CD4-positive, alpha-beta T cell treated with Interleukin-6 at 100 ng/mL for 8 hours (primary cell): ENCODE data around the gene ADAMTS18.
"Not testable (repeated sequence)": the region's sequence is repeated elsewhere in the genome, so short reads cannot be mapped to it uniquely, and the experiment has no call there.

Experiments
- DNase-seq: peaks from one replicate; pipeline ENCODE4 v3.0.0-alpha.2; 2020; ENCODE audit warnings: mixed read lengths, low spot score

The ADAMTS18 gene, protein sequence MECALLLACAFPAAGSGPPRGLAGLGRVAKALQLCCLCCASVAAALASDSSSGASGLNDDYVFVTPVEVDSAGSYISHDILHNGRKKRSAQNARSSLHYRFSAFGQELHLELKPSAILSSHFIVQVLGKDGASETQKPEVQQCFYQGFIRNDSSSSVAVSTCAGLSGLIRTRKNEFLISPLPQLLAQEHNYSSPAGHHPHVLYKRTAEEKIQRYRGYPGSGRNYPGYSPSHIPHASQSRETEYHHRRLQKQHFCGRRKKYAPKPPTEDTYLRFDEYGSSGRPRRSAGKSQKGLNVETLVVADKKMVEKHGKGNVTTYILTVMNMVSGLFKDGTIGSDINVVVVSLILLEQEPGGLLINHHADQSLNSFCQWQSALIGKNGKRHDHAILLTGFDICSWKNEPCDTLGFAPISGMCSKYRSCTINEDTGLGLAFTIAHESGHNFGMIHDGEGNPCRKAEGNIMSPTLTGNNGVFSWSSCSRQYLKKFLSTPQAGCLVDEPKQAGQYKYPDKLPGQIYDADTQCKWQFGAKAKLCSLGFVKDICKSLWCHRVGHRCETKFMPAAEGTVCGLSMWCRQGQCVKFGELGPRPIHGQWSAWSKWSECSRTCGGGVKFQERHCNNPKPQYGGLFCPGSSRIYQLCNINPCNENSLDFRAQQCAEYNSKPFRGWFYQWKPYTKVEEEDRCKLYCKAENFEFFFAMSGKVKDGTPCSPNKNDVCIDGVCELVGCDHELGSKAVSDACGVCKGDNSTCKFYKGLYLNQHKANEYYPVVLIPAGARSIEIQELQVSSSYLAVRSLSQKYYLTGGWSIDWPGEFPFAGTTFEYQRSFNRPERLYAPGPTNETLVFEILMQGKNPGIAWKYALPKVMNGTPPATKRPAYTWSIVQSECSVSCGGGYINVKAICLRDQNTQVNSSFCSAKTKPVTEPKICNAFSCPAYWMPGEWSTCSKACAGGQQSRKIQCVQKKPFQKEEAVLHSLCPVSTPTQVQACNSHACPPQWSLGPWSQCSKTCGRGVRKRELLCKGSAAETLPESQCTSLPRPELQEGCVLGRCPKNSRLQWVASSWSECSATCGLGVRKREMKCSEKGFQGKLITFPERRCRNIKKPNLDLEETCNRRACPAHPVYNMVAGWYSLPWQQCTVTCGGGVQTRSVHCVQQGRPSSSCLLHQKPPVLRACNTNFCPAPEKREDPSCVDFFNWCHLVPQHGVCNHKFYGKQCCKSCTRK (N-terminal part only)

DNA sequence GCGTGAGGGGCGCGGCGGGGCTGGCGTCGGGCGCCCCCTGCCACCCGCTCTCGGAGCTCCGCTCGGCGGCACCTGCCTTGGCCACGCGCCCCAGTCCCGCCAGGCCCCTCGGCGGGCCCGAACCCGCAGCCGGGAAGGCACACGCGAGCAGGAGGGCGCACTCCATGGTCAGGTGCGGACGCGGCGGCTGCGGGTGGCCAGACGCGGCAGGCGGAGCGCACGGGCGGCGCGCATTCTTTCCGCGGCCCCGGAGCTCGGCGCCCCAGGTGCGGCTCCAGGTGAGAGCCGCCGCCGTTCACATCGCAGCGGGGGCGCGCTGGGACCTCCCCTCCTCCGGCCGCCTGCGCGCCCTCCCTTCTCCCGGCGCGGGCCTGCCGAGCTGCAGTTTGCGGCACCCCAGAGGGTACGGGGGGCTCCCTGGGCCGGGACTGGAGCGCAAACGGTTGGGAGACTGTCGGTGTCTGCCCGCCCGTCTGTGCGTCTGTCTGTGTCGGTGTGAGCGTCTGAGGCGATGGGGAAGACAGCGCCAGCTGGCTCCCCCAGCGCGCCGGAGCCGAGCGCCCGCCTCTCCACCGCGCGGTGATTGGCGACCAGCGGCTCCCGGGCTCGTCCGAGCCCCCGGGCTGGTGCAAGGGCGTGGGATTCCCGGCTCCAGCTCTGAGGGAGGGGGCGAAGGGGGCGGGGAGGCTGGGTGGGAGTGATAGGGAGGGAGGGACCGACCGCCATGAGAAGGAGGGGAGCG is at the start of gene ADAMTS18:
Gene ADAMTS18 (minus strand): TSS at position 505 of the 742 bp plus-strand sequence. CDS start 339 bp downstream, at position 166.
- DNase-seq: no peak

DNA sequence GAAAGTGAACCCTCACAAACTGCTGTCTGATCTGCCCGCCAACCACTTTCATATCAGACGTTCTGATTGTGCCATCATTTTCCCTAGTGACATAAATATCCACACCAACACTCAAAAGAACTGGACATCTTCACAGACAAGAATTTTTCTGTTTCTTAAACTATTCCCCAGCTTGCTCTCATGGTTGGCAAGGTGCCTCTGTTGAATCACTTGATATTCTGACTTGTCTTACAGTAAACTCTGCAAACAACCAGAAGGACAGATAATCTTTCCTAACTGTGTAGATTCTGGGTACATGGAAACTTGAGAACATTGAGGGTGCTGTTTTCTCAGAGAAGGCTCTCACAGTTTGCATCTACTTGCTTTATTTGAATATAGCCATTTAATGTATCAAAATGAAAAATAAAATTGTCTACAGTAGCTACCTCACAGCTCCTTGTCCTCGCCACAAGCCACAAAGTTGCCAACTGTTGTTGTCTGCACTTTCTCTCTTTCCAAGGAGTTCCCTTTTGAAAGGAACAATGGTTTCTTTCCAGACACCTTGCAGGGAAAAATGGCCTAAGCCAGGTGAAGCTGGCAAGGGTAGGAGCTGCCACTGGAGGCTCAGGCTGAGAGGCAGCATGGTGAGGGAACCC is 46.0 kb upstream of the ADAMTS18 start:
- no peak for DNase-seq

DNA sequence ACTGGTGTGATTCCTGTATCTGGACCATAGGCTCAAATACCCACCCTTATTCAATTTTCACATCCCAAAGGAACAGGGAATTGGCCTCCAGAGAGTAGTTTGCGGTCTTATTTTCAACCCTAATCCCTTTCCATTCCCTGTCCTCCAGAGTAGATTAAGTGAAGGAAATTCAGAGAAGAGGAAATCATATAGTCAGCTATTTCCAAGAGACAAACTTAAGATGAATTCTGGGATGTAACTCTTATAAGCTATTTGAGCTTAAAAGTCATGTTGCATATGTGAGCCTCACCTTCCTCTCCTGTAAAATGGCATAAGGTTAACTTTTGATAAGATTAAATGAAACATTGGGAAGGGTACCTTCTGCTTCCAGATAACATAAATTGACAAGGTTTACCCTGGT is 37.4 kb upstream of the ADAMTS18 start:
- DNase-seq: no peak

DNA sequence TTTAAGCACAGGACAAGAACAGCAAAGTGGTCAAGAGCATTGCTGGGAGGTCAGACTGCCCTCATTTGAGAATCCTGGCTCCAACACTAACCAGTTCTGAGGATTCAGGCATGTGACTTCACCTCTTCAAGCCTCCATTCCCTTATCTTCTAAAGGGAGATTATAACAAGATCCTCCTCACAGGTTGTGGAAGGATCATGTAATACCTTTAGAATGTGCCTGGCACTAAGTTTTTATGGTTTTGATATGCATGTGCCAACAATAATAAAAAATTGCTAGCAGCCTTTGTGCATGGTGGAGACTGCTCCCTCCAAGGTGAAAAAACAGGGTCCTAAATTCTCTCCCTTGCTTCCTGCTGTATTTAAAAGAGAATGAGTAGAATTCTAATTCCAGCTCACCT is 36.0 kb upstream of the ADAMTS18 start:
- no peak for DNase-seq

DNA sequence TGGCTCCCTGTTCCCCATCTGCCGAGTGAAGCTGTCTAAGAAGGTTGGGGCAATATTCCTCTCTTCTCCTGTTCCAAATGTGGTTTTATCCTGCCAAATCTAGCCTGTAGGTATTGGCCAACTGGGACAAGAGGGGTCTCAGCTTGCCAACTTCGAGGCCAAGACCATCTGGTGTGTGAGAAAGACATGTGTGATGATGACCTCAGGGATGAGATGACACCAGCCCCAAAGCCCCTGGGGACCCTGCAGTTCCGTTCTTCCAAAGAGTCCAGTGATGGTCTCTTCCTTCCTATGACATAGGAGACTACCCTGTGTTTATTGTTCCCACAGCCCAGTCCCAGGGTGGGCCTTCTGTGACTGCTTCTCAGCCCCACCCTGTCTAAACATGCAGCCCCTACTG is 34.8 kb upstream of the ADAMTS18 start:
- no peak for DNase-seq

DNA sequence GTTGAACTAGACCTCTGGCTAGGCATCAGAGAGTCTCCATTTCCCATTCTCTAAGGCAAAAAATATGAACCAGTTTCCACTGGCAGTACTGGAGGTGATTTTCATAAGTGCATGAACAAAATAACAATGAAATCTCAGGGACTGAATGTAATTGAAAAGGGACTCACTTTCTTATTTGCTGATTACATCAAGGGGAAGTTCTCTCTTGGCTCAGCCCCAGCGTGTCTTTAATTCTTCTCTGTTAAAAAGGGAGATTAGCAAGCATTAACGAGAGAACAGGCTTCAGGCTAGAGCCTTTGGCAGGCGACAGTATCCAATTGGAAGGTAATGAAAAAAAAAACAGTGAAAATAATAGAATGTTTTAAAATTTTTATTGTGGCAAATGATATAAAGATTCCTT is 34.0 kb upstream of the ADAMTS18 start:
- no peak for DNase-seq

DNA sequence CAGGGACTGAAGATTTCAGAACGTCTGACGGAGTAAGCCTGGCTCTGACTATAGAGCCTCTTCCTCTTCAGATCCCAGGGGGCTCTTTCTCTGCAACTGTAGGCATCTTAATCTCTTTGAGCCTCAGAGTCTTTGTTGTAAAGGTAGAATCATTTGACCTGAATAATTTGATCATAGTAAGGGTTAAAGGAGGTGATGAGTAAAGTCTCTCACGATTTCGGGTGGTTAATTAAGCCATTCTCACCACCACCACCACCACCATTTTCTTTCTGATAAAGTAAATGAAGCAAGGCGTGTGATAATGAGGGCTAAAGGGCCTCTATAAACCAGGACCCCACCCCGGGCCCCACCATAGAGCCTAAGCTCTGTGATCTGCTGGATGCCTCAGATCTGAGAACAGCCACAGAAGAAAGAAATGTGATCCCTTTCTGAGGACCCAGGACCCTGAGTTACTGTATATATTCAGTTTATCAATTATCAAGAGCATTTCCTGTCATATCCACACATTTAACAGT is 33.0 kb upstream of the ADAMTS18 start:
- no peak for DNase-seq

DNA sequence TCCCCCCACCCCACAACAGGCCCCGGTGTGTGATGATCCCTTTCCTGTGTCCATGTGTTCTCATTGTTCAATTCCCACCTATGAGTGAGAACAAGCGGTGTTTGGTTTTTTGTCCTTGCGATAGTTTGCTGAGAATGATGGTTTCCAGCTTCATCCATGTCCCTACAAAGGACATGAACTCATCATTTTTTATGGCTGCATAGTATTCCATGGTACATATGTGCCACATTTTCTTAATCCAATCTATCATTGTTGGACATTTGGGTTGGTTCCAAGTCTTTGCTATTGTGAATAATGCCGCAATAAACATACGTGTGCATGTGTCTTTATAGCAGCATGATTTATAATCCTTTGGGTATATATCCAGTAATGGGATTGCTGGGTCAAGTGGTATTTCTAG is 28.8 kb upstream of the ADAMTS18 start:
- not testable (repeated sequence) for DNase-seq

DNA sequence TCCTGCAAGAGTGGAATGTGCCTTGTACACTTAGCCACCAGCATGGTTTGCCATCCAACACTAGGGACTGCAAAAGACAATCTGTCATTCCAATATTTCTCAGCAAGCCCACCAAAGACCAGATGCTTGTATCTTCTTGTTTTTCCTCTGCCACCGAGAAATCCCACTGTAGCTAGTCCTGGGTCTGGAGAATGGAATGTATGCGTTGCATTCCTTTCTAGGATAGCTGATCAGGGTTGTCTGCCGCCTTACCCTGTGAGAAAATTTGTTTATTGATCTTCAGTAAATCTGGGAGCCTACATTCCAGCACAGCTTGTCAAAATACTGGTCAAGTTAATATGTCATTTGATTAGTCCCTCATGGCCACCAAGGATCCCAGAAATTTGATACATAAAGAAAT is 28.1 kb upstream of the ADAMTS18 start:
- DNase-seq: no peak

DNA sequence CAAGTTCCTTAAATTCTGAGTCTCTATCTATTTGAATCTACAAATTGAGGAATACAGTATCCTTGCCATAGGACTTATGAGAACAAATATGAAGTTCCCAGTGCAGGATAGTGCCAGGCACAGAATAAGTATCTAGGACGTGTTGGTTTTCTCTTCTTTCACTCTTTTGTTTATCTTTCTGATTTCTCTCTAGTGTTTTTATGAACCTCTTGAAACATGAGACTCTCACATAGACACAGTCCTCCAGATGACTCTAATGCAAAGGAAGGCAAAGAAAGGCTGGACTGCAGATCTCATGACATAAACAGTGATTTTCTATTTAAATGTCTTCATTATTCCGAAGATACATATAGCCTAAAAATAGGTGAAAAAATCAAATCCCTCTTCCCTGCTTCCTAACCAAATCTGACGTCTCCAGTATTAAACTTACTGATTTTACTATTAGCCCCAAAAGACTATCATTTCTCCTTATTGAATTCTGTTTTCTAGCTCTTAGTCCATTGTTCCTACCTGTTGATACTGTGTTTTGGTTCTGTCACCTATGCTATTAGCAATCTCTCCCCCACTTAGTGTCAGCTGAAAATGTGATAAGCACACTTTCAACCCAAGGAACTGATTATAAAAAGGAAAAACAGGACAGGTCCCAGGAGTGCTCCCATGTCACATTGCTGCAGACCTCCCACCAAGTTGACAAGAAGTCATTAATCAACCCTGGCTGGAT is 24.9 kb upstream of the ADAMTS18 start:
- DNase-seq: no peak

DNA sequence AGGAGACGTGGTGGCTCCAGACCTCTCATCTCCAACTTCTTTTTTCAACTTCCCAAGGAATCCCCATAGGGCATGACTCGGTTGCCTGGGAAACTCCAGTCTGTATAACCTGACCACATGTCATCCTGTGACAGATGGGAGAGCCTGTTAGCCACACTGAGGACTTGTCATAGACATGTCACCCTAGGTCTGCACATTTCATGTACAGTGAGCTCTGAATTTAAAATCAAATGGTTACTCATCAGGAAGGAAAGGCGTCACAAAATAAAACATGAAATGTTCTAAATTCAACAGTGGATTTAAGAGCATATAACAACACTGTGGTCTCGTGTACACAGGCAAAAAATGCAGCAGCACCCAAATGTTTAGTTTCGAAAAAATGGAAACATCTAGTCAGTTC is 22.2 kb upstream of the ADAMTS18 start:
- DNase-seq: no peak

DNA sequence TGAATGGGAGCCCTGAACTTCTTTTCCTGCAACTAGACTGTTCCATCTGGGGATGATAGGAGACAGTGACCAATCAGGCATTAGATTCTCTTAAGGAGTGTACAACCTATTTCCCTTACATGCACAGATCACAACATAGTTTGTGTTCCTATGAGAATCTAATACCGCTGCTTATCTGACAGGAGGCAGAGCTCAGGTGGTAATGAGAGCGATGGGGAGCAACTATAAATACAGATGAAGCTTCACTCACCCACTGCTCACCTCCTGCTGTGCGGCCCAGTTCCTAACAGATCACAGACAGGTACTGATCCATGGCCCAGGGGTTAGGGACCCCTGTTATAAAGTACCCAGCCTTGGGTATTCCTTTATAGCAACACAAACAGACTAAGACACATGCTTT is 17.4 kb upstream of the ADAMTS18 start:
- no peak for DNase-seq

DNA sequence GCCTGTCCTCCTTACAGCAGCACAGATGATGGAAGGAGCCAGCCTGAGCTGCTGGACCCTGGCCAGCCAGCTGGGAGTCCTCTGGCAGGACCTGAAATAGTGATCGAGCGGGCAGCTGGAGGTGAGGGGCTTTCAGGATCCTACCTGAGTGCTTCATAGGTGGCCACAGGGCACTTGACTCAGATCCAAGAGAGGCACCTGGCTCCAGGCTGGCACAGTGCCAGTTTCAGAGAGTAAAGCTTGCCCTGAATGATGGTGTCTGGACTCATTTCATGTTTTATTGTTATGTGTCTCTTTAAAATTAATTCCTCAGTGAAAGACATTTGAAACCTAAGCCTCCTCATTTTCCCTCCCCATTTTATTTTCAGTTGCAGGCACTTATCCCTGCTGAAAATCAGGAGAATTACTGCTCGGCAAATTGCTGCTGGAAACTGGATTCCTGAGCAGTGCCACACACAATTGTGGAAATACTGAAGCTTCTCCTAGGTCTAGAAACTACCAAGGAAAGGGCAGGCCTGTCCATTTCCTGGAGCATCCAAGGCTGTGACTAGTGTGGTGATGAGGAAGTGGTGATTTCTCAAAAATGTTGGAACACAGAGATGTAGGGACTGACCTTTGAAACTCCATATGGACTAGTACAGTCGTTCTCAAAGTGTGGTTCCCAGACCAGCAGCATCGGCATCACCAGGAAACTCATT is 16.1 kb upstream of the ADAMTS18 start:
- DNase-seq: no peak

DNA sequence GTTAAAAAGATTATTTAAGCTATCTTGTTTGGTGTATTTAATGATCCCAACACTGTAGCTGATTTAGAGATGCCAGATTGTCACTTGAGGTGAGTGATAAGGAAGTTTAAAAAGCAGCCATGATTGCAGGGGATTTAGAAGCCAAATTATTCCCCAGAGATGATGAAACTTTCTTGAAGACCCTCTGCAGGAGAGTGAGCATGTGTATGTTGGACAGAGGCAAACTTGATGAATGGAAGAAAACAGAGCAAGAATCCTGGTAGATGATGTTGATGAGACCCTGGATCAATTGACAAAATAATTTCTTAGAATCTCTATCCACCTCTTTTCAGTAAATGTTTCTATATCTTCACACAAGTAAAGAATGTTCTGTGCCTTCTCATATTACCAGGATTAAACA is 14.4 kb upstream of the ADAMTS18 start:
- no peak for DNase-seq

DNA sequence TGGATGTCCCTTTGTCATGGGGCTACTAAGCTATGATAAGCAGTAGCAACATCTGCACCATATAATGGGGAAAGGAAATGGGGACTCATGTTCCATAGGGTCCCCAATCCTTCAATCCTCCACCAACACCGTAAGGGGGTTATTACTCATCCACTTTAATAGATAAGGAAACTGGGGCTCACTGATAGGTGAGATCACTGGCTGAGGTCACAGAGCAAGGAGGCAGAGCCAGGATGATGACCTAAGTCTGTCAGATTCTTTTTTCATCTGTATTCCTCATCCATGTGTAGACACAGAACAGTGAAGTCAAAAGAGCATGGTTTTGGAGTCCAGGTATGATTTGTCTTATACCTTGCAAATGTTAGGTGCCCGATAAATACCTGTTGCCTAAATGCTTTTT is 10.5 kb upstream of the ADAMTS18 start:
- DNase-seq: no peak

DNA sequence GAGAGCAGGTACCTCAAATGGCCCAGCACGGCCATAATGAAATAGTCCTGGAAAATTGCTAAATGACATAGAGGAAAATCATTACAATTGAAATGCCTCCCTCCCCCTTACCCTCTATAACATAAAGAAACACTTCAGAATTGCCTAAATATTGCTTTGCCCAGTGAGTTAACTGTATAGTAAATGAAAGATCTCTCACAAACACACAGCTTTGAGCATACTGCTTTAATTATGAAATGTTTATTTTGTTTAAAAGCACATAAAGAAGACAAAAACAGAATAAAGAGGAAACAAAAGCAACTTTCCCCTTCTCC is 9.3 kb upstream of the ADAMTS18 start:
- no peak for DNase-seq

DNA sequence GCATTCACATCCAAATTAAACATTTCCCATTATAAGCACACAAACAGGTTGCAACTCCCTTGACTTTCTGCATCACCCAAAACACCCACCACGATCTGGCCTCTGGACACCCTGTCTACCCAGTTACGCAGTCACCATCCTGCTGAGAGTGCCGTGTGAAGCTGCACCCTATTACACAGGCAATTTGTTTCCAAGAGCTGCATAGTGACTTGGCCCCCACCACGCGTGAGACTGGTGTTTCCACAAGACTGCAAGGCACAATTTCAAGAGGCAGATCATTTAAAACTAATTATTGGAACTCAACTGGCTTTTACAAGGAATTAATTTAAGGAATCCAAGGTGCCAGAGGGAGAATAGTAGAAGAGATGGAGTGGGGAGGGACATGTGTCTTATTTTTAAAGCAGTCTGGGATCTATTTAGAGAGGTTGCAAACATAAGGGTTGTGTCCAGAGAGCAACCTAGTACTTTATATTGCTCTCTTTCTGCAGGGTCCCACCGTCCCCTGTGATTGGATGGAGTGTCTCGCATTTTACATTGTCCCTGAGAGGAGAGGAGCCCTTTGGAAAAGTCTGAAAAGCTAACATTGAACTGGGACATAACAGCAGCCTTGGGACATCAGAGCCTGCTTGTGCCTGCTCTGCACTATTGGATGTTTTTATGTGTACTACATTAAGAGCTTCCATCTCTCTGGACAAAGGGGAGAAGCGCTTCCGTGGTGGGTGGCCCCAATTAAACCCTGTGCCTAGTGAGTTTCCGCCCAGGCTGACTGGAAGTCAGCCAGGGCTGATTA is 8.7 kb upstream of the ADAMTS18 start:
- no peak for DNase-seq

DNA sequence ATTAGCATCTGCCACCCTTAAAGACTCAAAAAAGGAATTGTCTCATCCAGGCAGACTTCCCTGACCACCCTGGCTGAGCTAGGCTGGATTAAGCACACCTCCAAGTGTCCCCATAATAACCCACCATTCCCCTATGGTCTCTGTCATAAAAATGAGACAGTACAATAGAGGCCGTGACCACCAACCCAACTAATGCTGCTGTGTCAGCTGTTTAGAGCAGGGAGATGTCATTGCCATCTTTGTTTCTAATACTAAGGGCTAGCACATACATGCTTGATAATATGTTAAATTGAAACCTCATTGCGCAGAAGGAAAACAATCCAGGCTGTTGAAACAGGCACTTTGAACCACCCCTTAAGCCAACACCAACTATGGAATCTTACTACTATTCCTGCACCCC is 7.2 kb upstream of the ADAMTS18 start:
- DNase-seq: no peak

DNA sequence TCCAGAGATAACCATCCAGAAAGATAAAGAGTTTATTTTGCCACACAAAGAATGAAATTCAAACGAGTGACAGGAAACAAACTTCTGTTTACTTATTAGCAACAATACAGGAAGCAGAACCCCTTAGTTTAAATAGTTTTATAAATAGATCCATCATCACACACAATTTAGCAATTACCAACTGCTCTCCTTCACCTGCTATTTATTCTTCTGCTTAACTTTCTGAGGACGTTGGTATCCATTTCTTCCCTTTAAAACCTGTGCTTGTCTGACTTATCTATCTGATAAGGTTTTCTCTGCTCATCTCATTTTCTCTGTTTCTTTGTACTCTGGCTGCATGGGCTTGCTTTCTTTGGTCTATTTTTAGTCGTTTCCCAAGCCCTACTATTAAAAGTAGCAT is 4.3 kb upstream of the ADAMTS18 start:
- no peak for DNase-seq
